HG03469 (cell line): ENCODE results near the gene PBX2.
"Not testable (repeated sequence)": the region's sequence is repeated elsewhere in the genome, so short reads cannot be mapped to it uniquely, and the experiment has no call there.

Source experiments
- ATAC-seq: cut with Tn5 transposase; IDR thresholded peaks from one replicate; pipeline ENCODE4 v1.9.1; 2021; ENCODE audit warnings: mild to moderate bottlenecking, moderate library complexity, moderate number of reproducible peaks; ENCODE audit not compliant: unreplicated experiment

The PBX2 gene

GRCh38 chr6:32187725-32188380 lies 2.1 kb downstream of the PBX2 start:
- ATAC-seq = not testable (repeated sequence)

- ATAC-seq = no peak
Observed at GRCh38 chr6:32187009-32187709, 2.8 kb downstream of the PBX2 start.

- not testable (repeated sequence) for ATAC-seq
Observed at GRCh38 chr6:32186151-32186840, 3.7 kb downstream of the PBX2 start.

GRCh38 chr6:32185681-32186131 lies 4.3 kb downstream of the PBX2 start:
- not testable (repeated sequence) for ATAC-seq

GRCh38 chr6:32184084-32184640 lies 5.8 kb downstream of the PBX2 start, which contains the start of gene AGER:
AGER (minus strand) TSS chr6:32184253; CDS start chr6:32184222, 31 bp downstream.
- ATAC-seq = no peak

- no peak for ATAC-seq
Observed at GRCh38 chr6:32183483-32184083, 6.4 kb downstream of the PBX2 start.

- ATAC-seq = no peak
Observed at GRCh38 chr6:32183030-32183429, 7.0 kb downstream of the PBX2 start.

- no peak for ATAC-seq
Observed at GRCh38 chr6:32182555-32182981, 7.4 kb downstream of the PBX2 start.

- no peak for ATAC-seq
Observed at GRCh38 chr6:32181915-32182529, 8.0 kb downstream of the PBX2 start.

- ATAC-seq = no peak
Observed at GRCh38 chr6:32181148-32181702, 8.8 kb downstream of the PBX2 start.

- no peak for ATAC-seq
Observed at GRCh38 chr6:32179766-32180405, 10.1 kb downstream of the PBX2 start.

GRCh38 chr6:32178547-32179440 lies 11.2 kb downstream of the PBX2 start:
- no peak for ATAC-seq

- ATAC-seq = peak; percentile 71
Observed at GRCh38 chr6:32177788-32178546, 12.0 kb downstream of the PBX2 start, which contains the start of gene RNF5. RNF5 (plus strand) TSS chr6:32178405; CDS start chr6:32178512, 107 bp downstream.

GRCh38 chr6:32177183-32177787 lies 12.7 kb downstream of the PBX2 start:
- ATAC-seq = no peak

GRCh38 chr6:32176476-32177182 lies 13.4 kb downstream of the PBX2 start:
- ATAC-seq = no peak

GRCh38 chr6:32175711-32176475 lies 14.1 kb downstream of the PBX2 start, which contains the start of gene AGPAT1:
AGPAT1 (minus strand) TSS chr6:32176084; CDS start chr6:32171496, 4,588 bp downstream.
- peak; percentile 29 for ATAC-seq
